OCI-LY1 (cell line): ENCODE results near the gene CD40.
A peak's percentile ranks its signal among the peaks of the same experiment; 100 is the strongest.

Experiments used
- EZH2 ChIP-seq: fragments of 200-600 bp; sonication (generic), shearing (Covaris generic); IDR thresholded peaks from 2 replicates; pipeline ENCODE4 v1.8.0; 2017; ENCODE audit warnings: borderline replicate concordance, mixed run types, mild to moderate bottlenecking, antibody characterized with exemption, low read length, moderate library complexity, mixed read lengths
- TF ChIP-seq, protein P1 (sequence below): fragments of 200-600 bp; sonication (generic), shearing (Covaris generic); IDR thresholded peaks from 2 replicates; pipeline ENCODE4 v1.5.1; 2017; ENCODE audit warnings: mild to moderate bottlenecking, antibody characterized with exemption, low read length, moderate library complexity, mixed read lengths

DNA sequence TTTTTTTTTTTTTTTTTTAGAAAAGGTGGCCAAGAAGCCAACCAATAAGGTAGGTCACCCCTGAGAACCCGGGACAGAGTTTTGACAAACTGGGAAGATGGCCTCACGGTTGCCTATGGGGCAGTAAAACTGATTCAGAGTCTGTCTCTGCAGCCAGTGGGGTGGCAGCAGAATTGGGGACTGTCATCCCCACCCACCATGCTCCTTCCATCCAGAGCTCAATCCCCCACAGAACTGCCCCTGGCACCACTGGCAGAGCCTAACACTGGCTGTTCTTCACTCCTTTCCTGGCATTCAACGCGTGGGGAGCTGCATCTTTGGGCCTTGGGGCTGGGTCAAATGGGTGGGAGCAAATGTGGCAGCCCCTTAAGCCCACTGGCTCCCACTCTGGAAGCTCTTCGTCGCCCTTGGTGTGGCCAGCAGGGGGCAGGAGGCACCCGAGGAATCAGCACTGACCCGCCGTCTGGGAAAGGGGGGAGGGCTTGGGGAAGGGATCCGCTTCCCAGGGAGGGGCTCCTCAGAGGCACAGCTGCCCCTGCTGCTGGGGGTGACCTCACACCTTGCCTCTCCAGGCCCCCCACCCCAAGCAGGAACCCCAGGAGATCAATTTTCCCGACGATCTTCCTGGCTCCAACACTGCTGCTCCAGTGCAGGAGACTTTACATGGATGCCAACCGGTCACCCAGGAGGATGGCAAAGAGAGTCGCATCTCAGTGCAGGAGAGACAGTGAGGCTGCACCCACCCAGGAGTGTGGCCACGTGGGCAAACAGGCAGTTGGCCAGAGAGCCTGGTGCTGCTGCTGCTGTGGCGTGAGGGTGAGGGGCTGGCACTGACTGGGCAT lies 10.4 kb downstream of the CD40 start:
- TF ChIP-seq, protein P1, sequence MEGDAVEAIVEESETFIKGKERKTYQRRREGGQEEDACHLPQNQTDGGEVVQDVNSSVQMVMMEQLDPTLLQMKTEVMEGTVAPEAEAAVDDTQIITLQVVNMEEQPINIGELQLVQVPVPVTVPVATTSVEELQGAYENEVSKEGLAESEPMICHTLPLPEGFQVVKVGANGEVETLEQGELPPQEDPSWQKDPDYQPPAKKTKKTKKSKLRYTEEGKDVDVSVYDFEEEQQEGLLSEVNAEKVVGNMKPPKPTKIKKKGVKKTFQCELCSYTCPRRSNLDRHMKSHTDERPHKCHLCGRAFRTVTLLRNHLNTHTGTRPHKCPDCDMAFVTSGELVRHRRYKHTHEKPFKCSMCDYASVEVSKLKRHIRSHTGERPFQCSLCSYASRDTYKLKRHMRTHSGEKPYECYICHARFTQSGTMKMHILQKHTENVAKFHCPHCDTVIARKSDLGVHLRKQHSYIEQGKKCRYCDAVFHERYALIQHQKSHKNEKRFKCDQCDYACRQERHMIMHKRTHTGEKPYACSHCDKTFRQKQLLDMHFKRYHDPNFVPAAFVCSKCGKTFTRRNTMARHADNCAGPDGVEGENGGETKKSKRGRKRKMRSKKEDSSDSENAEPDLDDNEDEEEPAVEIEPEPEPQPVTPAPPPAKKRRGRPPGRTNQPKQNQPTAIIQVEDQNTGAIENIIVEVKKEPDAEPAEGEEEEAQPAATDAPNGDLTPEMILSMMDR = peak; percentile 64
- TF ChIP-seq EZH2 = no peak
